Liver (tissue), 9 donors: ENCODE data around the gene USP51. TPM values are rescaled to one million over a fixed set of nuclear protein-coding genes. Genes with fewer than 3 reads are reported as not detected.
"Not testable (repeated sequence)": the region's sequence is repeated elsewhere in the genome, so short reads cannot be mapped to it uniquely, and the experiment has no call there.

Experiments used
- DNase-seq: peaks from one replicate; pipeline ENCODE4 v3.0.0-alpha.2; 2017; ENCODE audit warnings: low spot score
- H3K27ac ChIP-seq, 2 donors: one replicate each; pipeline ENCODE4 v1.7.0; 2013; ENCODE audit warnings: inconsistent platforms in 2 of 2, low read length in 2 of 2, control low read depth in 1 of 2, low read depth in 1 of 2, mild to moderate bottlenecking in 1 of 2
- H3K27me3 ChIP-seq, 4 donors: one replicate each; pipeline versions ENCODE4 v1.6.1 to v1.7.0; 2013; ENCODE audit warnings: low read length in 3 of 4, inconsistent platforms in 1 of 4, mild to moderate bottlenecking in 1 of 4, moderate library complexity in 1 of 4; ENCODE audit not compliant: control insufficient read depth in 4 of 4, insufficient read depth in 4 of 4
- H3K36me3 ChIP-seq, 4 donors: one replicate each; pipeline versions ENCODE4 v1.6.1 to v1.7.0; 2013; ENCODE audit warnings: low read length in 3 of 4, mild to moderate bottlenecking in 3 of 4, low read depth in 1 of 4, moderate library complexity in 1 of 4; ENCODE audit not compliant: control insufficient read depth in 4 of 4, insufficient read depth in 3 of 4
- H3K4me1 ChIP-seq, 4 donors: one replicate each; pipeline versions ENCODE4 v1.6.1 to v1.7.0; 2013; ENCODE audit warnings: low read length in 3 of 4, mild to moderate bottlenecking in 3 of 4, moderate library complexity in 1 of 4; ENCODE audit not compliant: control insufficient read depth in 4 of 4, insufficient read depth in 4 of 4
- H3K4me3 ChIP-seq, 3 donors: one replicate each; pipeline versions ENCODE4 v1.6.1 to v1.7.0; 2013; ENCODE audit warnings: low read length in 3 of 3, control low read depth in 1 of 3, low read depth in 1 of 3, mild to moderate bottlenecking in 1 of 3
- H3K9ac ChIP-seq, 2 donors: one replicate each; pipeline ENCODE4 v1.7.0; 2013; ENCODE audit warnings: low read length in 2 of 2, mild to moderate bottlenecking in 2 of 2, moderate library complexity in 2 of 2, control low read depth in 1 of 2, low read depth in 1 of 2
- H3K9me3 ChIP-seq, 4 donors: one replicate each; pipeline versions ENCODE4 v1.6.1 to v1.7.0; 2013; ENCODE audit warnings: low read length in 3 of 4; ENCODE audit not compliant: control insufficient read depth in 4 of 4
- WGBS: extraction: QIAGEN DNeasy Blood & Tissue Kit; methylation state at CpG from one replicate; pipeline ENCODE4 v1.1.7; 2013; 5-methylcytosine and 5-hydroxymethylcytosine counted together
- polyA plus RNA-seq, 2 donors: library from polyadenylated mRNA; stranded (reverse) in 1 of 2; unstranded in 1 of 2; fragments of 200-250 nt in 1 of 2; fragments of >200 nt in 1 of 2; fragmentation: Nextera tagmentation in 1 of 2; extraction: Ambion mirVana in 1 of 2; gene quantifications; one replicate each; pipeline versions ENCODE4 v1.2.1 to v1.2.3, GENCODE V29; 2013 to 2015
- total RNA-seq, 2 donors: library from RNA; depleted of rRNA; stranded (reverse); fragments of >200 nt; gene quantifications; one replicate each; pipeline ENCODE4 v1.2.3, GENCODE V29; 2014
- TF ChIP-seq, protein P1 (sequence below): IDR thresholded peaks from 2 replicates; pipeline ENCODE4 v1.6.1; 2016; ENCODE audit warnings: antibody characterized with exemption
- donor health status: healthy.
- donor health status: healthy.
- donor health status: healthy.
- donor health status: healthy.
- donor health status: healthy.

The USP51 gene
- total and polyA plus RNA-seq, 4 donors, result 0.19 to 6.7 (median 0.31) TPM

- TF ChIP-seq, protein P1, sequence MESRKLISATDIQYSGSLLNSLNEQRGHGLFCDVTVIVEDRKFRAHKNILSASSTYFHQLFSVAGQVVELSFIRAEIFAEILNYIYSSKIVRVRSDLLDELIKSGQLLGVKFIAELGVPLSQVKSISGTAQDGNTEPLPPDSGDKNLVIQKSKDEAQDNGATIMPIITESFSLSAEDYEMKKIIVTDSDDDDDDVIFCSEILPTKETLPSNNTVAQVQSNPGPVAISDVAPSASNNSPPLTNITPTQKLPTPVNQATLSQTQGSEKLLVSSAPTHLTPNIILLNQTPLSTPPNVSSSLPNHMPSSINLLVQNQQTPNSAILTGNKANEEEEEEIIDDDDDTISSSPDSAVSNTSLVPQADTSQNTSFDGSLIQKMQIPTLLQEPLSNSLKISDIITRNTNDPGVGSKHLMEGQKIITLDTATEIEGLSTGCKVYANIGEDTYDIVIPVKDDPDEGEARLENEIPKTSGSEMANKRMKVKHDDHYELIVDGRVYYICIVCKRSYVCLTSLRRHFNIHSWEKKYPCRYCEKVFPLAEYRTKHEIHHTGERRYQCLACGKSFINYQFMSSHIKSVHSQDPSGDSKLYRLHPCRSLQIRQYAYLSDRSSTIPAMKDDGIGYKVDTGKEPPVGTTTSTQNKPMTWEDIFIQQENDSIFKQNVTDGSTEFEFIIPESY, result no peak
These were observed 9.1 kb downstream of the USP51 start (continued) for GRCh38 chrX:55480390-55481062.

GRCh38 chrX:55479956-55480355 is 9.7 kb downstream of the USP51 start:
- H3K4me1 ChIP-seq, H3K9ac ChIP-seq, H3K36me3 ChIP-seq, DNase-seq, H3K4me3 ChIP-seq, H3K9me3 ChIP-seq, H3K27ac ChIP-seq, H3K27me3 ChIP-seq: not testable (repeated sequence)
- WGBS, result 80% methylated on average over 4 of the region's 8 CpGs

GRCh38 chrX:55465791-55466190 is 23.9 kb downstream of the USP51 start:
- not testable (repeated sequence) for H3K4me3 ChIP-seq, H3K4me1 ChIP-seq, H3K36me3 ChIP-seq, H3K27ac ChIP-seq, H3K9ac ChIP-seq, DNase-seq, H3K27me3 ChIP-seq, H3K9me3 ChIP-seq
- WGBS, result no CpG with 5 or more reads among the region's 5 CpGs

GRCh38 chrX:55465108-55465507 is 24.5 kb downstream of the USP51 start:
- H3K4me3 ChIP-seq, H3K27me3 ChIP-seq, H3K36me3 ChIP-seq, H3K4me1 ChIP-seq, DNase-seq, H3K9me3 ChIP-seq, H3K27ac ChIP-seq, H3K9ac ChIP-seq: not testable (repeated sequence)
- WGBS, result no CpG with 5 or more reads among the region's 5 CpGs

GRCh38 chrX:55464050-55464449 is 25.6 kb downstream of the USP51 start:
- not testable (repeated sequence) for H3K27ac ChIP-seq, DNase-seq, H3K4me3 ChIP-seq, H3K9me3 ChIP-seq, H3K27me3 ChIP-seq, H3K9ac ChIP-seq, H3K4me1 ChIP-seq, H3K36me3 ChIP-seq
- no CpG with 5 or more reads among the region's 5 CpGs for WGBS

DNA sequence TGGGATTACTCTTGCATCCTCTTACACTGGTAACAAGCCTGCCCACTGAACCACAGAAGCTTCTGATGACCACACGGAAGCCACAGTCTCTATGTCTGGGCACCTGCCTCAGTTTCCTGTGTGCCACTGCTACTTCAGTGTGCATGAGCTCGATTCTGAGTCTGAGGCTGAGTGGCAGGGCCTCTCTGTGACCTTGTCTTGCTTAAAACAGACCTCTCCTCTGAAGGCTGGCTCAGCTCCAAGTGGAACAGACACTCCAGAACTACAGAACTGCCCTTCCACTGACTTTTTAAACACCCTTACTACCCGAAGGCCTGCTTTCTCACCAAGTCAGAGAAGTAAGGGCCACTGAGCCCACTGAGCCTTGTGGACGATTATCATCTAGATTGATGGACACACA is 29.7 kb downstream of the USP51 start:
- not testable (repeated sequence) for H3K27me3 ChIP-seq, DNase-seq, H3K36me3 ChIP-seq, H3K9ac ChIP-seq, H3K4me3 ChIP-seq, H3K9me3 ChIP-seq, H3K27ac ChIP-seq, H3K4me1 ChIP-seq
- WGBS, result no CpG with 5 or more reads among the region's 4 CpGs

- not testable (repeated sequence) for H3K4me3 ChIP-seq, H3K36me3 ChIP-seq, H3K4me1 ChIP-seq, H3K27me3 ChIP-seq, DNase-seq, H3K27ac ChIP-seq, H3K9ac ChIP-seq, H3K9me3 ChIP-seq
- WGBS, result no CpG with 5 or more reads among the region's 5 CpGs
These were observed 30.2 kb downstream of the USP51 start for GRCh38 chrX:55459426-55459825.

DNA sequence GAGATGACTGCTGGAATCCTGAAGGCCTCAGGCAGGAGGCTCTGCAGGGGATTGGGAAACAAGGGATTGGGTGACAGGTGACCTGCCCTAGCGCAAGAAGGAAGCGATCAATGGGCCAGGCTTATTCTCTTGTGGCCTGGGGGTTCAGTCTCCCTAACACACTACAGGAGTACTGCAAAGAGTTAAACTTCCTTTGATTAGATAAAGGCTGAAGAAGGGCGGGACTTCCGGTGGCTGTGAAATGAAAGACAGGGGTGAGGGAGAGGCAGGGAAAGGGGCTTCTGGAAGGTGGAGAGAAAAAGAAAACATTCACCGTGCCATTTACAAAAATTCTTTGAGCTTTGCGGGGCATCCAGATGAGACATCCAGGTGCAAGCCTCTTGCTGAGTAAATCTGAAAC is 33.9 kb downstream of the USP51 start:
- not testable (repeated sequence) for H3K4me3 ChIP-seq, H3K27me3 ChIP-seq, H3K36me3 ChIP-seq, H3K27ac ChIP-seq, DNase-seq, H3K9me3 ChIP-seq, H3K9ac ChIP-seq
- no CpG with 5 or more reads among the region's 6 CpGs for WGBS
- peaks cover 0 to 12% (median 8%) of the 10 kb centered on the region in 4 donors for H3K4me1 ChIP-seq
